Esophagus (tissue), 2 donors: ENCODE data around the gene REL. TPM values are rescaled to one million over a fixed set of nuclear protein-coding genes. Genes with fewer than 3 reads are reported as not detected.
A peak's percentile ranks its signal among the peaks of the same experiment; 100 is the strongest.
"Not testable (repeated sequence)": the region's sequence is repeated elsewhere in the genome, so short reads cannot be mapped to it uniquely, and the experiment has no call there.

Source experiments
- H3K27ac ChIP-seq, 2 donors: one replicate each; pipeline ENCODE4 v1.5.1; 2013; ENCODE audit warnings: low read depth in 2 of 2, mild to moderate bottlenecking in 2 of 2, inconsistent platforms in 1 of 2, low read length in 1 of 2, moderate library complexity in 1 of 2
- H3K27me3 ChIP-seq, 2 donors: one replicate each; pipeline ENCODE4 v1.6.1; 2013; ENCODE audit warnings: low read length in 2 of 2, control low read depth in 1 of 2, mild to moderate bottlenecking in 1 of 2; ENCODE audit not compliant: insufficient read depth in 2 of 2, control insufficient read depth in 1 of 2
- H3K36me3 ChIP-seq, 2 donors: one replicate each; pipeline ENCODE4 v1.6.1; 2013; ENCODE audit warnings: low read length in 1 of 2; ENCODE audit not compliant: control insufficient read depth in 2 of 2, insufficient read depth in 2 of 2
- H3K4me1 ChIP-seq, 2 donors: one replicate each; pipeline ENCODE4 v1.6.1; 2013; ENCODE audit warnings: low read length in 1 of 2; ENCODE audit not compliant: control insufficient read depth in 2 of 2, insufficient read depth in 2 of 2
- H3K4me3 ChIP-seq, 2 donors: one replicate each; pipeline ENCODE4 v1.5.1; 2013; ENCODE audit warnings: low read length in 2 of 2, mild to moderate bottlenecking in 2 of 2, low read depth in 1 of 2, moderate library complexity in 1 of 2
- H3K9me3 ChIP-seq, 2 donors: one replicate each; pipeline ENCODE4 v1.6.1; 2013; ENCODE audit warnings: mild to moderate bottlenecking in 2 of 2, low read depth in 1 of 2, low read length in 1 of 2, moderate library complexity in 1 of 2; ENCODE audit not compliant: control insufficient read depth in 2 of 2, insufficient read depth in 1 of 2
- WGBS, 2 donors: extraction: QIAGEN DNeasy Blood & Tissue Kit; methylation state at CpG; one replicate each; pipeline ENCODE4 v1.1.7; 2013; 5-methylcytosine and 5-hydroxymethylcytosine counted together
- polyA plus RNA-seq, 2 donors: library from polyadenylated mRNA; stranded (reverse); fragments of 200-250 nt; gene quantifications; one replicate each; pipeline ENCODE4 v1.2.3, GENCODE V29; 2013
- donor health status: healthy with polysubstance abuse.
- donor health status: Bipolar disorder and iron deficiency.

The REL gene
- polyA plus RNA-seq, 2 donors, result 2.0 to 2.2 TPM

DNA sequence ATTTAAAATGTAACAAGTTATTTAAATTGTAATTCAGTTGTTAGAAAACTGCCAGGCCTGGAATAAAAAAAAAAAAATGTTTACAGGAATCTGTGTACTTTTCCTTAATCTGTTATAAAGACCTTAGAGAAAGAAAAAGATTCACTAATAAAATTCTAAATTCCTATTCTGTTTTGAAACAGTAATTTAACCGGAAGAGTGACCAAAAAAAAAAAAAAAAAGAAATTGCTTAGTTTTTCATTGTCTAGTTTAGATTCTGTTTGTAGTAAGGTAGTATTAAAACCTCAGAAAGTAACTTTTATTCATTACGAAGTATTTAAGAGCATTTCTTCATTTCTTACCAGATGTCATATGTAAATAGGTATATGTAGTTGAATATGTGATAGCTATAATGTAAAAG is 2.5 kb downstream of the REL start:
- no peaks in the 10 kb centered on the region for H3K36me3 ChIP-seq
- H3K4me1 ChIP-seq, result no peaks in the 10 kb centered on the region
- no peaks in the 10 kb centered on the region for H3K27me3 ChIP-seq
- H3K27ac ChIP-seq, result no peak overlapping the region
- H3K4me3 ChIP-seq, result no peak overlapping the region
- WGBS, 2 donors, result 23 to 31% methylated on average over 2 of the region's 2 CpGs
- no peaks in the 10 kb centered on the region for H3K9me3 ChIP-seq

GRCh38 chr2:60884800-60885199 is 3.4 kb downstream of the REL start:
- Histone ChIP-seq H3K27me3 (no peaks in the 10 kb centered on the region), H3K27ac (no peak overlapping the region), H3K4me3 (peak overlapping the region in 1 of 2 donors; percentile 35), H3K9me3 (no peaks in the 10 kb centered on the region), H3K4me1 (no peaks in the 10 kb centered on the region), H3K36me3 (no peaks in the 10 kb centered on the region)
- 21 to 29% methylated on average over 2 of the region's 2 CpGs for whole genome bisulfite sequencing, 2 donors

DNA sequence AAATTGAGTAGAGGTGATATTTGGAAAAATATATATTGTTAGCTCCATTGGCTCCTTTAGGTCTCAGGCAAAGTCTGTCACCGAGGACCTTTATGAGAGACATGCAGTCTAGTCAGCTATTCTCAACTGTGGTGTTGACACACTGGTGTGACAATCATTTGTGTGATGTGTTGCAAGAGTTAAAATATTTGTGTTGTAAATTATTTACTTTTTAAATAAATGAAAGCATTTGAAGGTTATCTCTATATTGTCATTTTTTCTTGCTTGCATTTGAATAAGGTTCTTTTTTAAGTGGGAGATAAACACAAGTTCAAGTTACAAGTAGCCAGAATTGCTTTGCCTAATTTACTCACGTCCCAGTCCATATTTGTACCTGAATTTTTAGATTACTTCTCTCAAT is 4.3 kb downstream of the REL start:
- no peak overlapping the region for H3K27ac ChIP-seq
- 60 to 70% methylated on average over 2 of the region's 2 CpGs for WGBS, 2 donors
- H3K36me3 ChIP-seq, result no peaks in the 10 kb centered on the region
- H3K4me1 ChIP-seq, result no peaks in the 10 kb centered on the region
- H3K9me3 ChIP-seq, result no peaks in the 10 kb centered on the region
- peak overlapping the region in 1 of 2 donors; percentile 7 for H3K4me3 ChIP-seq
- no peaks in the 10 kb centered on the region for H3K27me3 ChIP-seq

GRCh38 chr2:60886991-60887390 is 5.6 kb downstream of the REL start:
- H3K36me3 ChIP-seq, result no peaks in the 10 kb centered on the region
- no peak overlapping the region for H3K4me3 ChIP-seq
- no peak overlapping the region for H3K27ac ChIP-seq
- H3K27me3 ChIP-seq, result no peaks in the 10 kb centered on the region
- no peaks in the 10 kb centered on the region for H3K9me3 ChIP-seq
- 38 to 39% methylated on average over 3 of the region's 3 CpGs for WGBS, 2 donors
- no peaks in the 10 kb centered on the region for H3K4me1 ChIP-seq

- WGBS, 2 donors, result 97 to 100% methylated on average over 2 of the region's 2 CpGs
- no peaks in the 10 kb centered on the region for H3K36me3 ChIP-seq
Measured at GRCh38 chr2:60888853-60889252, 7.5 kb downstream of the REL start.

DNA sequence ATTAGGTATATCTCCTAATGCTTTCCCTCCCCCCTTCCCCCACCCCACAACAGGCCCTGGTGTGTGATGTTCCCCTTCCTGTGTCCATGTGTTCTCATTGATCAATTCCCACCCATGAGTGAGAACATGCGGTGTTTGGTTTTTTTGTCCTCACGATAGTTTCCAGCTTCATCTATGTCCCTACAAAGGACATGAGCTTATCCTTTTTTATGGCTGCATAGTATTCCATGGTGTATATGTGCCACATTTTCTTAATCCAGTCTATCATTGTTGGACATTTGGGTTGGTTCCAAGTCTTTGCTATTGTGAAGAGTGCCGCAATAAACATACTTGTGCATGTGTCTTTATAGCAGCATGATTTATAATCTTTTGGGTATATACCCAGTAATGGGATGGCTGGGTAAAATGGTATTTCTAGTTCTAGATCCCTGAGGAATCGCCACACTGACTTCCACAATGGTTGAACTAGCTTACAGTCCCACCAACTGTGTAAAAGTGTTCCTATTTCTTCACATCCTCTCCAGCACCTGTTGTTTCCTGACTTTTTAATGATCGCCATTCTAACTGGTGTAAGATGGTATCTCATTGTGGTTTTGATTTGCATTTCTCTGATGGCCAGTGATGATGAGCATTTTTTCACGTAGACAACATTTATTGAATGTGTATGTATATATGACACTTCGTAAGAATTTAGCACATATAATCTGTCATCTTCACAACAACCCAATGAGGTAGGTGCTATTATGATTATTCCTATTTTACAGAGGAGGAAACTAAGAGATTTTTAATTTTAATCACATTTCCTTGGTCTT is 8.4 kb downstream of the REL start:
- not testable (repeated sequence) for H3K4me1 ChIP-seq, H3K27ac ChIP-seq, H3K9me3 ChIP-seq, H3K36me3 ChIP-seq, H3K4me3 ChIP-seq, H3K27me3 ChIP-seq
- 95 to 96% methylated on average over 6 to 7 of the region's 7 CpGs for WGBS, 2 donors

More at GRCh38 chr2:60888853-60889252, 7.5 kb downstream of the REL start:
- Histone ChIP-seq H3K4me3 (no peak overlapping the region), H3K9me3 (no peaks in the 10 kb centered on the region), H3K27me3 (no peaks in the 10 kb centered on the region), H3K4me1 (no peaks in the 10 kb centered on the region), H3K27ac (no peak overlapping the region)

GRCh38 chr2:60890393-60890707 is 9.0 kb downstream of the REL start:
- WGBS, 2 donors, result 97 to 100% methylated on average over 1 of the region's 1 CpG
- no peak overlapping the region for H3K4me3 ChIP-seq
- no peaks in the 10 kb centered on the region for H3K27me3 ChIP-seq

DNA sequence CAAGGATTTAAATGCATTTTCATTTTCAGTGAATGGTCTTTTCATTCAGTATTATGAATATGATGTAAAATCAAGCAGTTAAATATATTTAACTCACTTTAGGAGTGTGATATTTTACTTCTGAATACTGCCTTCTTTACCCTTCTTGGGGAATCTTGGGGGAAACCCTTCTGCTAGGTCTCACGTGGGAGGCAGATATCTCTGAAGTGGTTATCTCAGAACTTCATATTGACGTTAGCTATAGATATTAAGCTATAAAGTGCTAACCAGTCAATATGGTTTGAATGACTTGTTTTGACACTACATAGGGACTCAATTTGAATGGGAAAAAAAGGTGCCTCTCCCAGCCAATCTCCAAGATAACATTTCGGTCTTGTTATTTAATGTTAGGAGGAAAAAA is 9.8 kb downstream of the REL start:
- 68 to 79% methylated on average over 3 of the region's 3 CpGs for WGBS, 2 donors
- Histone ChIP-seq H3K4me1 (no peaks in the 10 kb centered on the region), H3K4me3 (no peak overlapping the region), H3K27ac (no peak overlapping the region), H3K9me3 (no peaks in the 10 kb centered on the region), H3K27me3 (no peaks in the 10 kb centered on the region), H3K36me3 (no peaks in the 10 kb centered on the region)

More at GRCh38 chr2:60890393-60890707, 9.0 kb downstream of the REL start:
- Histone ChIP-seq H3K27ac (no peak overlapping the region), H3K36me3 (no peaks in the 10 kb centered on the region), H3K4me1 (no peaks in the 10 kb centered on the region), H3K9me3 (no peaks in the 10 kb centered on the region)

GRCh38 chr2:60898567-60898966 is 17.2 kb downstream of the REL start:
- Histone ChIP-seq H3K4me3 (no peak overlapping the region), H3K4me1 (no peaks in the 10 kb centered on the region), H3K27me3 (no peaks in the 10 kb centered on the region), H3K9me3 (no peaks in the 10 kb centered on the region), H3K27ac (no peak overlapping the region), H3K36me3 (peaks cover 0 to 5% of the 10 kb centered on the region in 2 donors)
- 98 to 100% methylated on average over 1 of the region's 1 CpG for WGBS, 2 donors

GRCh38 chr2:60899230-60899891 is 18.0 kb downstream of the REL start:
- peaks cover 0 to 5% of the 10 kb centered on the region in 2 donors for H3K36me3 ChIP-seq
- WGBS, 2 donors, result 70 to 74% methylated on average over 6 of the region's 6 CpGs

More at GRCh38 chr2:60899230-60899891, 18.0 kb downstream of the REL start:
- Histone ChIP-seq H3K4me1 (no peaks in the 10 kb centered on the region), H3K9me3 (no peaks in the 10 kb centered on the region), H3K27me3 (no peaks in the 10 kb centered on the region), H3K27ac (no peak overlapping the region), H3K4me3 (no peak overlapping the region)
